ENCODE data around the gene TLX2.

TLX2 gene

GRCh38 chr2:74556159-74556558, 41.9 kb downstream of the TLX2 start:
- TF ChIP-seq EZH2phosphoT487 (IDR thresholded peaks at IDR 0.05; ENCODE audit: low read length) (no peak), CTCF (IDR thresholded peaks at IDR 0.05; ENCODE audit: low read length) (no peak), EZH2 (optimal IDR thresholded peaks at IDR 0.05; ENCODE audit: low read depth, low read length) (no peak)

GRCh38 chr2:74556831-74557370, 42.7 kb downstream of the TLX2 start:
- H2AFZ ChIP-seq (ENCODE audit: low read length), result no peak overlapping the region
- H3F3A ChIP-seq (ENCODE audit: insufficient read depth, low read length), result no peaks in the 10 kb centered on the region
- H3K27ac ChIP-seq (ENCODE audit: low read length), result no peak overlapping the region
- TF ChIP-seq CTCF (IDR thresholded peaks at IDR 0.05; ENCODE audit: low read length) (no peak), EZH2phosphoT487 (IDR thresholded peaks at IDR 0.05; ENCODE audit: low read length) (no peak), EZH2 (optimal IDR thresholded peaks at IDR 0.05; ENCODE audit: low read depth, low read length) (no peak)
- no peak for DNase-seq
- H3K9ac ChIP-seq (ENCODE audit: low read length), result no peak overlapping the region
- H3K36me3 ChIP-seq (replicated peaks; ENCODE audit: insufficient read depth, low read length), result 0 out of 2 replicates have a peak, but pooled peaks cover 2% of the 10 kb centered on the region
- H3K9me2 ChIP-seq (replicated peaks; ENCODE audit: insufficient read depth, low read length), result no peaks in the 10 kb centered on the region
- H3K4me3 ChIP-seq (ENCODE audit: low read length), result no peak overlapping the region
- no peaks in the 10 kb centered on the region for H3K9me3 ChIP-seq (replicated peaks; ENCODE audit: insufficient read depth, low read length)
- H3K4me2 ChIP-seq (ENCODE audit: low read depth, low read length), result no peak overlapping the region
- H3K27me3 ChIP-seq (replicated peaks; ENCODE audit: insufficient read depth, low read length), result no peaks in the 10 kb centered on the region; the same call in 1 of the 2 replicates
- H3K79me2 ChIP-seq (ENCODE audit: low read length), result peaks cover 9% of the 10 kb centered on the region; the same call in 1 of the 2 replicates
- peaks cover 3% of the 10 kb centered on the region; the same call in 1 of the 2 replicates for H3K4me1 ChIP-seq (ENCODE audit: low read length)
- no peaks in the 10 kb centered on the region for H4K20me1 ChIP-seq (ENCODE audit: insufficient read depth, low read length)

More at GRCh38 chr2:74556159-74556558, 41.9 kb downstream of the TLX2 start:
- 0 out of 2 replicates have a peak, but pooled peaks cover 2% of the 10 kb centered on the region for H3K36me3 ChIP-seq (replicated peaks; ENCODE audit: insufficient read depth, low read length)
- no peaks in the 10 kb centered on the region for H3K9me2 ChIP-seq (replicated peaks; ENCODE audit: insufficient read depth, low read length)
- no peaks in the 10 kb centered on the region; the same call in 1 of the 2 replicates for H3K27me3 ChIP-seq (replicated peaks; ENCODE audit: insufficient read depth, low read length)
- H3K4me3 ChIP-seq (ENCODE audit: low read length), result no peak overlapping the region
- H3K79me2 ChIP-seq (ENCODE audit: low read length), result peaks cover 9% of the 10 kb centered on the region; the same call in 1 of the 2 replicates
- no peak overlapping the region for H3K9ac ChIP-seq (ENCODE audit: low read length)
- H4K20me1 ChIP-seq (ENCODE audit: insufficient read depth, low read length), result no peaks in the 10 kb centered on the region
- H3K4me2 ChIP-seq (ENCODE audit: low read depth, low read length), result no peak overlapping the region
- DNase-seq, result no peak
- peaks cover 3% of the 10 kb centered on the region; the same call in 1 of the 2 replicates for H3K4me1 ChIP-seq (ENCODE audit: low read length)
- H3K9me3 ChIP-seq (replicated peaks; ENCODE audit: insufficient read depth, low read length), result no peaks in the 10 kb centered on the region
- H2AFZ ChIP-seq (ENCODE audit: low read length), result no peak overlapping the region
- no peaks in the 10 kb centered on the region for H3F3A ChIP-seq (ENCODE audit: insufficient read depth, low read length)
- H3K27ac ChIP-seq (ENCODE audit: low read length), result no peak overlapping the region

GRCh38 chr2:74558284-74559230, 44.3 kb downstream of the TLX2 start:
- Histone ChIP-seq H3K4me2 (ENCODE audit: low read depth, low read length) (no peak overlapping the region), H3K9me3 (replicated peaks; ENCODE audit: insufficient read depth, low read length) (no peaks in the 10 kb centered on the region), H3K9me2 (replicated peaks; ENCODE audit: insufficient read depth, low read length) (no peaks in the 10 kb centered on the region), H3K27me3 (replicated peaks; ENCODE audit: insufficient read depth, low read length) (no peaks in the 10 kb centered on the region; the same call in 1 of the 2 replicates), H2AFZ (ENCODE audit: low read length) (no peak overlapping the region), H3K79me2 (ENCODE audit: low read length) (peaks cover 9% of the 10 kb centered on the region; the same call in 1 of the 2 replicates), H4K20me1 (ENCODE audit: insufficient read depth, low read length) (no peaks in the 10 kb centered on the region), H3K27ac (ENCODE audit: low read length) (no peak overlapping the region), H3K36me3 (replicated peaks; ENCODE audit: insufficient read depth, low read length) (0 out of 2 replicates have a peak, but pooled peaks cover 2% of the 10 kb centered on the region), H3K4me3 (ENCODE audit: low read length) (no peak overlapping the region), H3F3A (ENCODE audit: insufficient read depth, low read length) (no peaks in the 10 kb centered on the region), H3K9ac (ENCODE audit: low read length) (no peak overlapping the region), H3K4me1 (ENCODE audit: low read length) (peaks cover 2% of the 10 kb centered on the region; the same call in 1 of the 2 replicates)
- TF ChIP-seq EZH2phosphoT487 (IDR thresholded peaks at IDR 0.05; ENCODE audit: low read length) (no peak), EZH2 (optimal IDR thresholded peaks at IDR 0.05; ENCODE audit: low read depth, low read length) (no peak), CTCF (IDR thresholded peaks at IDR 0.05; ENCODE audit: low read length) (no peak)
- DNase-seq, result no peak
